Tibial artery (tissue), 4 donors: ENCODE results near the gene AMPD2.

Experiments
- DNase-seq, 2 donors: peaks; one replicate each; pipeline ENCODE4 v3.0.0-alpha.2; 2019
- H3K27ac ChIP-seq, 2 donors: fragments of 200-600 bp; sonication (generic) in 1 of 2; 1 replicate in 1 of 2; 2 replicates in 1 of 2; pipeline ENCODE4 v1.5.1; 2018 to 2019; ENCODE audit warnings: mild to moderate bottlenecking in 1 of 2
- H3K27me3 ChIP-seq, 2 donors: fragments of 200-600 bp; sonication (generic) in 1 of 2; one replicate each; pipeline versions ENCODE4 v1.5.1 to v1.6.0; 2016 to 2019
- H3K36me3 ChIP-seq, 3 donors: fragments of 200-600 bp; sonication (generic) in 2 of 3; one replicate each; pipeline ENCODE4 v1.5.1; 2016 to 2019; ENCODE audit warnings: mild to moderate bottlenecking in 2 of 3
- H3K4me1 ChIP-seq, 4 donors: fragments of 200-600 bp; sonication (generic) in 2 of 4; 1 replicate in 3 of 4; 2 replicates in 1 of 4; pipeline ENCODE4 v1.5.1; 2016 to 2019
- H3K4me3 ChIP-seq, 2 donors: fragments of 200-600 bp; sonication (generic) in 1 of 2; 1 replicate in 1 of 2; 2 replicates in 1 of 2; pipeline ENCODE4 v1.5.1; 2018 to 2019; ENCODE audit warnings: mild to moderate bottlenecking in 2 of 2
- H3K9me3 ChIP-seq, 3 donors: fragments of 200-600 bp; sonication (generic) in 1 of 3; one replicate each; pipeline ENCODE4 v1.5.1; 2016 to 2019
- intact Hi-C: fragments of 100-400 bp; cut with DNase I; formaldehyde crosslinking; loops from one replicate; pipeline ENCODE4 v1.15.0; 2023; ENCODE audit warnings: low total_unique reads
- TF ChIP-seq, protein P1 (sequence below), 2 experiments: fragments of 200-600 bp in 1 of 2; fragments of 450-650 bp in 1 of 2; IDR thresholded peaks; one replicate each; pipeline ENCODE4 v1.5.1; 2017 to 2019; ENCODE audit warnings: antibody characterized with exemption in 2 of 2, mild to moderate bottlenecking in 1 of 2, moderate library complexity in 1 of 2

The AMPD2 gene

DNA sequence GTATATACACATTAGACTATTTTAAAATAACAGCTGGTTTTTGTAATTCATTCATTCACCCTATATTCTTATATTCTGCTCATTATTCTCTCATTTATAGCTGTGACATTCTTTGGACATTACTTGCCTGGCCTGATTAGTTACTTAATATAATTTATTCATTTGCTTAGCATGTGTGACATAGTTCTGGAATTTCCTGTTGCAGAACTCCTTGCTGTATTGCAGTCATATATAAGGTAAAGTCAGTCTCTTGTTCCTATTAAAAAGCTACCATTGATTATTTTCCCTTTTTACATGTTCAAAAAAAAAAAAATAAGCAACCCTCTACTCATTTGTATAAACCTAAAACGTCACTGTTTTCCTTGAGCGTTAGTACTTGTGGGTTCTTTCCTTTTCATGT lies 24.1 kb upstream of the AMPD2 start:
- no peak for DNase-seq
- Histone ChIP-seq H3K4me3 (no peak overlapping the region), H3K27ac (no peak overlapping the region), H3K36me3 (peaks cover 22 to 50% (median 45%) of the 10 kb centered on the region in 3 donors), H3K4me1 (no peaks in the 10 kb centered on the region), H3K9me3 (no peaks in the 10 kb centered on the region), H3K27me3 (no peaks in the 10 kb centered on the region)
- intact Hi-C loops, result no loop called here
- TF ChIP-seq, protein P1, sequence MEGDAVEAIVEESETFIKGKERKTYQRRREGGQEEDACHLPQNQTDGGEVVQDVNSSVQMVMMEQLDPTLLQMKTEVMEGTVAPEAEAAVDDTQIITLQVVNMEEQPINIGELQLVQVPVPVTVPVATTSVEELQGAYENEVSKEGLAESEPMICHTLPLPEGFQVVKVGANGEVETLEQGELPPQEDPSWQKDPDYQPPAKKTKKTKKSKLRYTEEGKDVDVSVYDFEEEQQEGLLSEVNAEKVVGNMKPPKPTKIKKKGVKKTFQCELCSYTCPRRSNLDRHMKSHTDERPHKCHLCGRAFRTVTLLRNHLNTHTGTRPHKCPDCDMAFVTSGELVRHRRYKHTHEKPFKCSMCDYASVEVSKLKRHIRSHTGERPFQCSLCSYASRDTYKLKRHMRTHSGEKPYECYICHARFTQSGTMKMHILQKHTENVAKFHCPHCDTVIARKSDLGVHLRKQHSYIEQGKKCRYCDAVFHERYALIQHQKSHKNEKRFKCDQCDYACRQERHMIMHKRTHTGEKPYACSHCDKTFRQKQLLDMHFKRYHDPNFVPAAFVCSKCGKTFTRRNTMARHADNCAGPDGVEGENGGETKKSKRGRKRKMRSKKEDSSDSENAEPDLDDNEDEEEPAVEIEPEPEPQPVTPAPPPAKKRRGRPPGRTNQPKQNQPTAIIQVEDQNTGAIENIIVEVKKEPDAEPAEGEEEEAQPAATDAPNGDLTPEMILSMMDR (IDR thresholded peaks at IDR 0.05), result no peak

DNA sequence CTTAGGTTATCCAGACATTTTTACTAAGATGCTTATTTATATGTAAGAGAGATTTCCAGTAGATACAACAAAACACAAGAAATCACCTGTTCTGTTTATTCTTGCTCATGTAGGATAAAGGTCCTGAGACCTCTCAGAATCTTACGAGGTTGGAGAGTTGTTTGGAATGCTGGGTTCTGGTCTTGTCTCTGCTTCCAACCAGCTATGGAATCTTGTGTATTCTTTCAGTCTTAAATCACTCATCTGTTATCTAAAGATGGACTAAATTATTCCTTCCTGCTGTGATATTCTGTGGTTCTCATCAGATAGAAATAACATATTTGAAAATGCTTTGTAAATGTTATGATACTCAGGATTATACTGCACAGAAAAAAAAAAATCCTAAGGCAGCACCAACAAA lies 21.5 kb upstream of the AMPD2 start:
- no peak overlapping the region for H3K4me3 ChIP-seq
- intact Hi-C loops, result no loop called here
- no peak for DNase-seq
- H3K9me3 ChIP-seq, result no peaks in the 10 kb centered on the region
- H3K4me1 ChIP-seq, result no peaks in the 10 kb centered on the region
- H3K36me3 ChIP-seq, result peaks cover 7 to 30% (median 28%) of the 10 kb centered on the region in 3 donors
- H3K27me3 ChIP-seq, result no peaks in the 10 kb centered on the region
- H3K27ac ChIP-seq, result no peak overlapping the region
- TF ChIP-seq, protein P1 (IDR thresholded peaks at IDR 0.05), result no peak

DNA sequence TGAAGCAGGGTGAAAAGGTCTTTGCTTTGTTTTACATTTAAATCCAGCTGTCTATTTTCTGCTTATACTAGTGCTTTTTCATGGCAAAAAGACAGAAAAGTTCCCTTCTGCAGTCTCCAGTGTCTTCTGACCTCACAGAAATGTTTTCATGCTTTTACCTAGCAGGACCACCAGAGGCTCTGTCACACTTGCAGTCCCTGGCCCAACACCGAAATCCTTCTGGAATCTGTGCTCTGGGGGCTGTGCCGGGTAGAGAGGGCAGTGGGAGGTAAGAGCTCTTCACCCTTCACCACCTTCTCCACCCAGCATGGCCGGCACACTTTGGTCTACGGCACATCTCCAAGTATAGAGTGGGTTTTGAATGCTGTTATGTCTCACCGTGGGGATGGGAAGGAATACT lies 21.0 kb upstream of the AMPD2 start:
- H3K9me3 ChIP-seq, result no peaks in the 10 kb centered on the region
- intact Hi-C loops, result no loop called here
- no peak for DNase-seq
- TF ChIP-seq, protein P1 (IDR thresholded peaks at IDR 0.05), result no peak
- no peaks in the 10 kb centered on the region for H3K27me3 ChIP-seq
- H3K27ac ChIP-seq, result no peak overlapping the region
- H3K4me1 ChIP-seq, result no peaks in the 10 kb centered on the region
- H3K4me3 ChIP-seq, result no peak overlapping the region
- peaks cover 7 to 25% (median 23%) of the 10 kb centered on the region in 3 donors for H3K36me3 ChIP-seq

DNA sequence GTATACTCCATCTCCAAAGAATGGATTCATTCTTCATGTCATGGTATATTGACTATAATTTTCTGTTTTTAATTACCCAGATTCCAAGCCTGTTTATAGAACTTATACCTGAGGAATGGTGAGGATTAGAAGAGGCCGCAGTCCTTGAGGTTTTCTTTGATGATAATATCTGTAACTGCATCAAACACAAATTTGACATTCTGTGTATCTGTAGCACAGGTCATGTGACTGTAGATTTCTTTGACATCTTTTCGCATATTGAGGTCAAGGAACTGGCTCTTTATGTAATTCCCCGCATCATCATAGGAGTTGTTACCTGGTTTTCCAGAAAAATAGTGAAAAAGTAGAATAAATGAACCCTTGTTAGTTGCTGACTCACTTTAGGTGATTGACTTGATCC lies 16.4 kb upstream of the AMPD2 start:
- Histone ChIP-seq H3K4me1 (no peaks in the 10 kb centered on the region), H3K27me3 (no peaks in the 10 kb centered on the region), H3K9me3 (no peaks in the 10 kb centered on the region), H3K27ac (no peak overlapping the region), H3K36me3 (peaks cover 0 to 7% (median 1%) of the 10 kb centered on the region in 3 donors), H3K4me3 (no peak overlapping the region)
- DNase-seq, result no peak
- TF ChIP-seq, protein P1 (IDR thresholded peaks at IDR 0.05), result no peak
- intact Hi-C loops, result no loop called here

DNA sequence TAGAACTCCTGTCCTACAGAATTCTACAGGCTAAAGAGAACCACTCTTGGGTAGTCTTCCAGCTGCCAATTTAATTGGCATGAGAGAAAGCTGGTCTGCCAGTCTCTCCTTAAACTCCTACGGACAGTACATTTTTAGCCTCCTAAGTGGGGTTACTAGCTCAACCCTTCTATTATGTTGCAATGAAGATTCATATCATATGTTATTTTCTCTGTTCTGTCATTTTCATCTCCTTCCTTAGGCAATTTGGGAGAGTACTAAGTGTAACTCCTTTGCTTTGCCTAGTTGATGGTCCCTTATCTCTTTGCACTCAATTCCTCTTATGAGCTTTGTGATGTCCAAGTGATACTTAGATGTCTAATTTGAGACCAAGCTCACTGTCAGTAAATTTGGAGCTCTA lies 14.3 kb upstream of the AMPD2 start:
- no peak overlapping the region for H3K4me3 ChIP-seq
- no peaks in the 10 kb centered on the region for H3K4me1 ChIP-seq
- TF ChIP-seq, protein P1 (IDR thresholded peaks at IDR 0.05), result no peak
- no peaks in the 10 kb centered on the region for H3K27me3 ChIP-seq
- DNase-seq, result no peak
- H3K36me3 ChIP-seq, result no peaks in the 10 kb centered on the region
- intact Hi-C loops, result no loop called here
- no peaks in the 10 kb centered on the region for H3K9me3 ChIP-seq
- no peak overlapping the region for H3K27ac ChIP-seq

DNA sequence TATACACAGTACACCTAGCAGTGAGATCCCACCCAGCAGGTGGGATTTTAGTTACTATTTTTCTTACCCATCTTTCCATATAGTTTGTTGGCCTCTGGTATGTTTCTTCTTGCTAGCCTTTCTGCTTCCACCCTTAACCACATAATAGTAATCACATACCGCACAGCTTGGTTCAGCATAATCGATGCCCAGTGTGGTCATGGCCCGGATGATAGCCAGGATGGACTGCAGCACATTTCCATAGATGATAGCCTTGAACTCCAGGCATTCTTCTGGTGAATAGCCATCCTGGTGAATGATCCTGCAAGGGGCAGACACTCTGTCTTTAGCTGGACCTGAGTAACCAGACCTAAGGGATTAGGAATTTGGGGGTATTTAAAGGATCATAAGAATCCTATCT lies 9.8 kb upstream of the AMPD2 start:
- Histone ChIP-seq H3K9me3 (no peaks in the 10 kb centered on the region), H3K27me3 (no peaks in the 10 kb centered on the region), H3K4me3 (no peak overlapping the region), H3K27ac (no peak overlapping the region), H3K36me3 (no peaks in the 10 kb centered on the region), H3K4me1 (no peaks in the 10 kb centered on the region)
- intact Hi-C loops, result no loop called here
- DNase-seq, result no peak
- TF ChIP-seq, protein P1 (IDR thresholded peaks at IDR 0.05), result no peak
